ENCODE results near the gene HOXB1. TPM values are rescaled to one million over a fixed set of nuclear protein-coding genes. Genes with fewer than 3 reads are reported as not detected.
"Not testable (repeated sequence)": the region's sequence is repeated elsewhere in the genome, so short reads cannot be mapped to it uniquely, and the experiment has no call there.

HOXB1 gene
- total RNA-seq, 1 experiment from 2014 or later = not detected

DNA sequence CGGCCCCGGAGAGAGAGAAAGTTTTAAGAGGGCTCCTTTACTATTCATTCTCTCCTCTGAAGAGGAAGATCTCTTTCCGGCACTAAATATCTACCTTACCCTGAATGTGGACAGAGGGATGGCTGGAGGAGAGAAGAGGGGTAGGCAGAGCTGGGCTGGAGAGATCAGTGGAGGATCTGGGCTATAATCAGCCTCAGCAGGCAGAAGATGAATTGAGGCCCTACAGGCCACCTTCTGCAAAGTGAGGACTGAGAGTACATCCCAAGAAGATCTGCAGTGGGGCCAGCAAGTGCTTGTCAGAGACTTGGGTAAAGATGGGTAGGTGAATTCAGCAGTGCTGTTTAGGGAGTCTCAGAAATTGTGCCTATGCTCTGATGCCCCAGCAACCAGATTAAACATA, 6.5 kb upstream of the HOXB1 start:
- Histone ChIP-seq H2AFZ (ENCODE audit: low read length) (no peak overlapping the region), H3K4me1 (ENCODE audit: low read length) (no peaks in the 10 kb centered on the region), H3K4me2 (ENCODE audit: low read depth, low read length, poor library complexity, severe bottlenecking) (no peak overlapping the region), H3K36me3 (ENCODE audit: insufficient read depth, low read length) (no peaks in the 10 kb centered on the region), H4K20me1 (ENCODE audit: insufficient read depth, low read depth, low read length) (no peaks in the 10 kb centered on the region), H3K27me3 (ENCODE audit: low read length) (no peaks in the 10 kb centered on the region), H3K9me2 (replicated peaks; ENCODE audit: insufficient read depth, low read length) (no peaks in the 10 kb centered on the region), H3K79me2 (ENCODE audit: low read length) (no peaks in the 10 kb centered on the region), H3K9ac (ENCODE audit: low read length) (no peak overlapping the region), H3K9me3 (ENCODE audit: low read length) (no peaks in the 10 kb centered on the region), H3K4me3 (ENCODE audit: low read length) (no peak overlapping the region), H3K27ac (ENCODE audit: low read length) (no peak overlapping the region)
- no peak for DNase-seq

DNA sequence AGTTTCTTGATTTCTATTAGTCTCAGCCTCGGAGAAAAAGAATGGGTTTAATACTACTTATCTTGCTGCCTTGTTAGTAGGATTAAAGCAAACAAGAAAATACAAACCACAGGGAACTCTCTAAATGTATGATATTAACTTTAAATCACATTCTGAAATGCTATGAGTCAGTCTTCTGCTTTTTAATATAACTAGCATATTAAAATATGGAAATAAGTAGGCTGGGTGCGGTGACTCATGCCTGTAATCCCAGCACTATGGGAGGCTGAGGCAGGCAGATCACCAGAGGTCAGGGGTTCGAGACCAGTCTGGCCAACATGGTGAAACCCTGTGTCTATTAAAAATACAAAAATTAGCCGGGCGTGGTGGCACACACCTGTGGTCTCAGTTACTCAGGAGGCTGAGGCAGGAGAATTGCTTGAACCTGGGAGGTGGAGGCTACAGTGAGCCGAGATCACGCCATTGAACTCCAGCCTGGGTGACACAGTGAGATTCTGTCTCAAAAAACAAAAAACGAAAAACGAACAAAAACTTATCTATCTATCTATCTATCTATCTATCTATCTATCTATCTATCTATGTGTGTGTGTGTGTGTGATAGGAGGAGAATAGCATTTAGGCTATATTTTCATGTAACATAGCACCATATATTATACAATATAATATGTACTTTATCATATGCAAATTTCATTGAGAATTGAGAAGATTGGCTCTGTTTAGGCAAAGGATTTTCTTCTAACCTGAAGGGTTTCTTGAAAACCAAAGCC, 5.2 kb upstream of the HOXB1 start:
- not testable (repeated sequence) for H3K4me2 ChIP-seq (ENCODE audit: low read depth, low read length, poor library complexity, severe bottlenecking); H2AFZ ChIP-seq (ENCODE audit: low read length)

DNA sequence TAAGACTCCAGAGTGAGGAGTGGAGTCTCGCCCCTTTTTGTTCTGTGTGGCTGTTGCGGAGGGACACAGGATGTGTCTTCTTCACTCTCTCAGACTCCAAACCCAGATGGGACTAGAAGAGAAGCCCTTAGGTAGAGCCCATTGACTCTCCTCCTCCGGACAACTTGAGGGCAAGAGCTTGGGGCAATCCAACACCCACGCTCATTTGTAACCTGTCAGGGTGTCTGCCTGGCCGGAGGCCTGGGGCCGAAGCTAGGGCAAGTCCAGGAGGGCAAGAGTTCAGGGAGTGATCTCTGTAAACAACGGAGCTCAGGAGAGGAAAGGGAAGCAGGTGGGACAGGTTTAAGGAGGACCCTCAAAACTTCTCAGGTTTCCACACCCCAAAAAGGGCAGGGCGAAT, 1.4 kb upstream of the HOXB1 start:
- H3K9me2 ChIP-seq (replicated peaks; ENCODE audit: insufficient read depth, low read length) = no peaks in the 10 kb centered on the region
- DNase-seq = no peak
- H3K9me3 ChIP-seq (ENCODE audit: low read length) = no peaks in the 10 kb centered on the region
- no peaks in the 10 kb centered on the region for H3K79me2 ChIP-seq (ENCODE audit: low read length)
- H4K20me1 ChIP-seq (ENCODE audit: insufficient read depth, low read depth, low read length) = no peaks in the 10 kb centered on the region
- H3K9ac ChIP-seq (ENCODE audit: low read length) = no peak overlapping the region
- H3K4me3 ChIP-seq (ENCODE audit: low read length) = no peak overlapping the region
- H3K27ac ChIP-seq (ENCODE audit: low read length) = no peak overlapping the region
- H3K4me1 ChIP-seq (ENCODE audit: low read length) = no peaks in the 10 kb centered on the region
- no peaks in the 10 kb centered on the region for H3K27me3 ChIP-seq (ENCODE audit: low read length)
- H3K36me3 ChIP-seq (ENCODE audit: insufficient read depth, low read length) = no peaks in the 10 kb centered on the region
- H3K4me2 ChIP-seq (ENCODE audit: low read depth, low read length, poor library complexity, severe bottlenecking) = no peak overlapping the region
- H2AFZ ChIP-seq (ENCODE audit: low read length) = no peak overlapping the region

More for the DNA sequence above, 5.2 kb upstream of the HOXB1 start:
- H3K4me3 ChIP-seq (ENCODE audit: low read length); H3K27me3 ChIP-seq (ENCODE audit: low read length); H3K4me1 ChIP-seq (ENCODE audit: low read length); H4K20me1 ChIP-seq (ENCODE audit: insufficient read depth, low read depth, low read length); H3K79me2 ChIP-seq (ENCODE audit: low read length); H3K36me3 ChIP-seq (ENCODE audit: insufficient read depth, low read length); H3K9ac ChIP-seq (ENCODE audit: low read length); H3K9me3 ChIP-seq (ENCODE audit: low read length); DNase-seq; H3K9me2 ChIP-seq (replicated peaks; ENCODE audit: insufficient read depth, low read length); H3K27ac ChIP-seq (ENCODE audit: low read length): not testable (repeated sequence)

DNA sequence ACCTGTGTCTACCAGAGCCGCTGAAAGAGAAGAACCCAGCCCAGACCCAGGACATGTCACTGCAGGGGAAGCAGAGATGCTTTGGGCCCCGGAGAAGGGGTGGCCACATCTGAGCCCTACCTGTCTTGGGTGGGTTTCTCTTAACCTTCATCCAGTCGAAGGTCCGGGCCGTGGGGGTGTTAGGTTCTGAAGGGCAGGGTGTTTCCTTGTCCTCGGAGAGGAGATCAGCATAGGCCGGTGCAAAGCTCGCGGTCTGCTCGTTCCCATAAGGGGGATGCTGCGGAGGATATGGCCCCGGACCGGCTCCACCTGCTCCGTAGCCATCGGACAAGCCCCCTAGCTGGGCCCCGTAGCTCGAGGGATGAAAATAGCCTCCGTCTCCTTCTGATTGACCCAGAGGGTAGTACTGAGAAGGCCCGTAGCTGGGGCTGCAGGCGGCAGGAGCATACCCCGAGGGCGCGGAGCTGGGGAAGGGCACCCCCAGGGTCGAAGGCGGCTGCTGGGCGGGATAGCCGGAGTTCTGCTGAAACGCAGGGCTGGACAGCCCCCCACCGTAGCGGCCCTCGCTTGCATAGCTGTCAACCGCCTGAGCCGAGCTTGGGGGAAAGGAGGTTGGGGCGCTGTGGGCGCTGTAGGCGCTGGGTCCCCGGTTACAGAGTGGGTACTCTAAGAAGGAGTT, 464 bp downstream of the HOXB1 start:
- H3K36me3 ChIP-seq (ENCODE audit: insufficient read depth, low read length) = no peaks in the 10 kb centered on the region
- H4K20me1 ChIP-seq (ENCODE audit: insufficient read depth, low read depth, low read length) = no peaks in the 10 kb centered on the region
- no peak overlapping the region for H3K4me3 ChIP-seq (ENCODE audit: low read length)
- H3K27ac ChIP-seq (ENCODE audit: low read length) = no peak overlapping the region
- no peak overlapping the region for H3K4me2 ChIP-seq (ENCODE audit: low read depth, low read length, poor library complexity, severe bottlenecking)
- H2AFZ ChIP-seq (ENCODE audit: low read length) = no peak overlapping the region
- no peaks in the 10 kb centered on the region for H3K9me3 ChIP-seq (ENCODE audit: low read length)
- no peaks in the 10 kb centered on the region for H3K4me1 ChIP-seq (ENCODE audit: low read length)
- H3K9ac ChIP-seq (ENCODE audit: low read length) = no peak overlapping the region
- no peaks in the 10 kb centered on the region for H3K27me3 ChIP-seq (ENCODE audit: low read length)
- H3K9me2 ChIP-seq (replicated peaks; ENCODE audit: insufficient read depth, low read length) = no peaks in the 10 kb centered on the region
- H3K79me2 ChIP-seq (ENCODE audit: low read length) = no peaks in the 10 kb centered on the region
- DNase-seq = no peak

DNA sequence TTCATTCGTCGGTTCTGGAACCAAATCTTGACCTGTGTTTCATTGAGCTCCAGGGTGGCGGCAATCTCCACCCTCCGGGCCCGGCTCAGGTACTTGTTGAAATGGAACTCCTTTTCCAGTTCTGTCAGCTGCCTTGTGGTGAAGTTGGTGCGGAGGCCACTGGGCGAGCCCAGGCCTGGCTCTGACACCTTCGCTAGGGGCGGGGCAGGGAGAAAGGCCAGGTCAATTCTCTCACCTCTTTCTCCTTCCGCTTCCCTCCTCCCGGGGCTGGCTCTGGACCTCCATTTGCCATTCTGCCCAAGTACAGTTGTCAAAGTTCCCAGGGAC, 1.2 kb downstream of the HOXB1 start:
- Histone ChIP-seq H3K9me2 (replicated peaks; ENCODE audit: insufficient read depth, low read length) (no peaks in the 10 kb centered on the region), H3K4me2 (ENCODE audit: low read depth, low read length, poor library complexity, severe bottlenecking) (no peak overlapping the region), H3K4me3 (ENCODE audit: low read length) (no peak overlapping the region), H3K27me3 (ENCODE audit: low read length) (no peaks in the 10 kb centered on the region), H3K9me3 (ENCODE audit: low read length) (no peaks in the 10 kb centered on the region), H3K36me3 (ENCODE audit: insufficient read depth, low read length) (no peaks in the 10 kb centered on the region), H3K4me1 (ENCODE audit: low read length) (no peaks in the 10 kb centered on the region), H3K79me2 (ENCODE audit: low read length) (no peaks in the 10 kb centered on the region), H2AFZ (ENCODE audit: low read length) (no peak overlapping the region), H3K27ac (ENCODE audit: low read length) (no peak overlapping the region), H3K9ac (ENCODE audit: low read length) (no peak overlapping the region), H4K20me1 (ENCODE audit: insufficient read depth, low read depth, low read length) (no peaks in the 10 kb centered on the region)
- DNase-seq = no peak

DNA sequence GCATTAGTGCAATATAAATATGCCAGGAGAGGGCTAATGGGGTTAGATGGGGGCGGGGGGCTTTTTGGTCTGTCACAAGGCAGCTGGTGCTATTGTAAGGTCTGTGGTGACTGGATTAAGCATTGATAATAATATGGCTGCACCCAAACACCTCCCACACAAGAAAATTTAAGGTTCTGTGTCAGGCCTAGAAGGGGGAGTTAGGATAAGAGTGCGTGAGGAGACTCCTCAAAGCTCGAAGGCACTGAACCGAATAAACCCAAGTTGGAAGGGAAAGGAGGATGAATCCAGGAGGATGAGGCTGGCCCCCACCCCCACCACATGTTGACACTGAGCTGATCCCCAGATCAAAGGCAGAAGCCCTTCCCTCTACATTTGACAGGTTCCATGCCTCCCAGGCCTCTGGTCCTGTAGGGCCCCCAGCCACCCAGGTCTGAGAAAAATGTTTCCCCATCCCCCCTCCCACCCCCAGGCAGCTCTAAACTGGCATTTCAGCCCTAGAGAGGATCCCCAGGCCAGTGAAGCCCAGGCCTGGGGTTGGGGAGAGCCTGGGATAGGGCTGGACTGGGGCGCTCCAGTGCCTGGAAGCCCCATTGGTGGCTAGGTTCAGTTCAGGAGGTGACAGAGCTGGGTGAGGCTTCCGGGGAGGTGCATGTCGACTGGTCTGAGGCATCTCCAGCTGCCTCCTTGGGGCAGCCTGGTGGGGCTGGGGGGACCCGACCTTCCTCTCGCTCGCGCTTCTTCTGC, 1.7 kb downstream of the HOXB1 start:
- no peak overlapping the region for H3K27ac ChIP-seq (ENCODE audit: low read length)
- H3K36me3 ChIP-seq (ENCODE audit: insufficient read depth, low read length) = no peaks in the 10 kb centered on the region
- no peak overlapping the region for H2AFZ ChIP-seq (ENCODE audit: low read length)
- H3K79me2 ChIP-seq (ENCODE audit: low read length) = no peaks in the 10 kb centered on the region
- H3K9ac ChIP-seq (ENCODE audit: low read length) = no peak overlapping the region
- DNase-seq = no peak
- no peak overlapping the region for H3K4me3 ChIP-seq (ENCODE audit: low read length)
- H3K9me3 ChIP-seq (ENCODE audit: low read length) = no peaks in the 10 kb centered on the region
- H3K4me1 ChIP-seq (ENCODE audit: low read length) = no peaks in the 10 kb centered on the region
- no peak overlapping the region for H3K4me2 ChIP-seq (ENCODE audit: low read depth, low read length, poor library complexity, severe bottlenecking)
- H3K27me3 ChIP-seq (ENCODE audit: low read length) = no peaks in the 10 kb centered on the region
- H4K20me1 ChIP-seq (ENCODE audit: insufficient read depth, low read depth, low read length) = no peaks in the 10 kb centered on the region
- H3K9me2 ChIP-seq (replicated peaks; ENCODE audit: insufficient read depth, low read length) = no peaks in the 10 kb centered on the region

DNA sequence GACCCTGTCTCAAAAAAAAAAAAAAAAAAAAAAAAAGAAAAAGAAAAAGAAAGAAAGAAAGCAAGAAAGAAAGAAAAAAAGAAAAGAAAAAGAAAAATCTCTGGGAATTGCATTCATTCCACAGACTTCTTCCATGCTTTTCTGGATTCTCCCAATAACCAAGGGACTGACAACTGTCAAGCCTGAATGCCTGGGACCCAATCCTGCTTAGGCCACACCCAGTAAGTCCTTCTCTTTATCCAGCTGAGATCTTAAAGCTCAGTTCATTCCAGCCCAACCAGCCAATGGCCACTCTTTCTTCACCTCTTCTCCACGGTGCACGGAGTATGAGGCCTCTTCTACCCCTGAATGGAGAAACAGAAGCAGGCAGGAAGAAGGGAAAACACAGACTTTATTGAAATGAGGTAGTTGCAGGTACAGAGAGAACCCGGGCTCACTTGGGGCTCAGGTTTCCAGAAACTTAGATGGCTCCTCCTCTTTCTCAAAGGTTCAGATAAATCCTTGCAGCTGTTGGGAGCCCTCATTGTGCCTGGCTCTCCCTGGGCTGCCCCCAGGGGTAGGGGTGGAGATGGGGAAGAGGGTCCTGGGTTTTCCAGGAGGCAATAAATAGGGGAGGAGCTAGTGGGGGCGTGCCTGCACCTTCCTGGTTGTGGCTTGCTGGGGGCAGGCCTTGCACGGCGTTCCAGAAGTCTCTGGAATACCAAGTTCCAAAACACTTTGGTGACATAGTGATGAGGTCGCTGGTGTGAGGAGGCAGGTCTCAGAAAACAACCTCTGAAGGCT, 2.5 kb downstream of the HOXB1 start:
- no peaks in the 10 kb centered on the region for H3K9me3 ChIP-seq (ENCODE audit: low read length)
- H2AFZ ChIP-seq (ENCODE audit: low read length) = no peak overlapping the region
- DNase-seq = no peak
- H4K20me1 ChIP-seq (ENCODE audit: insufficient read depth, low read depth, low read length) = no peaks in the 10 kb centered on the region
- no peaks in the 10 kb centered on the region for H3K4me1 ChIP-seq (ENCODE audit: low read length)
- H3K4me3 ChIP-seq (ENCODE audit: low read length) = no peak overlapping the region
- no peak overlapping the region for H3K9ac ChIP-seq (ENCODE audit: low read length)
- no peaks in the 10 kb centered on the region for H3K9me2 ChIP-seq (replicated peaks; ENCODE audit: insufficient read depth, low read length)
- no peaks in the 10 kb centered on the region for H3K27me3 ChIP-seq (ENCODE audit: low read length)
- no peaks in the 10 kb centered on the region for H3K79me2 ChIP-seq (ENCODE audit: low read length)
- no peak overlapping the region for H3K4me2 ChIP-seq (ENCODE audit: low read depth, low read length, poor library complexity, severe bottlenecking)
- no peaks in the 10 kb centered on the region for H3K36me3 ChIP-seq (ENCODE audit: insufficient read depth, low read length)
- H3K27ac ChIP-seq (ENCODE audit: low read length) = no peak overlapping the region

DNA sequence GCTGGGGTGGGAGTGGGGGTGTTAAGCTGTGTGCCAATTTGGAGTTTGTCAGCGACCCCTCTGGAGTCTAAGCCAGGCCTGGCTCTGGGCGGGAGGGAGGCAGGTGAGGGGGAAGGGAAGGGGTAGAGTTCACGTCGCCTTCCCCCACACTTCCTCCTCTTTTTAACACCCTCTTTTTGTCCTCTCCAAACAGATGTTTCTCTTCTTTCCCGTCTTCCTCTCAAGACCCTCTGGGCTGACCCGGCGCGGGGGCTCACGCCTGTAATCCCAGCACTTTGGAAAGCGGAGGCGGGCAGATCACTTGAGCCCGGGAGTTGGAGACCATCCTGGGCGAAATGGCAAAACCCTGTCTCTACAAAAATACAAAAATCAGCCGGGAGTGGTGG, 3.3 kb downstream of the HOXB1 start:
- H2AFZ ChIP-seq (ENCODE audit: low read length) = no peak overlapping the region
- H4K20me1 ChIP-seq (ENCODE audit: insufficient read depth, low read depth, low read length) = no peaks in the 10 kb centered on the region
- no peaks in the 10 kb centered on the region for H3K9me2 ChIP-seq (replicated peaks; ENCODE audit: insufficient read depth, low read length)
- no peak overlapping the region for H3K9ac ChIP-seq (ENCODE audit: low read length)
- H3K36me3 ChIP-seq (ENCODE audit: insufficient read depth, low read length) = no peaks in the 10 kb centered on the region
- H3K4me1 ChIP-seq (ENCODE audit: low read length) = no peaks in the 10 kb centered on the region
- H3K9me3 ChIP-seq (ENCODE audit: low read length) = no peaks in the 10 kb centered on the region
- H3K79me2 ChIP-seq (ENCODE audit: low read length) = no peaks in the 10 kb centered on the region
- no peak overlapping the region for H3K27ac ChIP-seq (ENCODE audit: low read length)
- no peak overlapping the region for H3K4me3 ChIP-seq (ENCODE audit: low read length)
- no peak overlapping the region for H3K4me2 ChIP-seq (ENCODE audit: low read depth, low read length, poor library complexity, severe bottlenecking)
- no peak for DNase-seq
- H3K27me3 ChIP-seq (ENCODE audit: low read length) = no peaks in the 10 kb centered on the region
